Nephron (organoid): ENCODE data around the gene THADA.
A peak's percentile ranks its signal among the peaks of the same experiment; 100 is the strongest.
"Not testable (repeated sequence)": the region's sequence is repeated elsewhere in the genome, so short reads cannot be mapped to it uniquely, and the experiment has no call there.

Source experiments
- H3K27ac Mint-ChIP-seq, 3 experiments: 2 replicates each; pipeline ENCODE4 v1.8.0; 2020; ENCODE audit warnings: mixed read lengths in 3 of 3, mild to moderate bottlenecking in 2 of 3, moderate library complexity in 1 of 3
- H3K27me3 Mint-ChIP-seq: 2 replicates; pipeline ENCODE4 v1.8.0; 2021; ENCODE audit warnings: low read depth, mild to moderate bottlenecking, moderate library complexity, mixed read lengths
- H3K36me3 Mint-ChIP-seq: 2 replicates; pipeline ENCODE4 v1.8.0; 2020; ENCODE audit warnings: low read depth, mixed read lengths
- H3K4me1 Mint-ChIP-seq: 2 replicates; pipeline ENCODE4 v1.8.0; 2020; ENCODE audit warnings: mixed read lengths
- H3K4me3 Mint-ChIP-seq, 3 experiments: 2 replicates each; pipeline ENCODE4 v1.8.0; 2020; ENCODE audit warnings: mild to moderate bottlenecking in 3 of 3, mixed read lengths in 3 of 3, moderate library complexity in 2 of 3
- H3K9me3 Mint-ChIP-seq: 2 replicates; pipeline ENCODE4 v1.8.0; 2020; ENCODE audit warnings: mixed read lengths
- TF ChIP-seq, protein P1 (sequence below), 3 experiments: fragments of 200-600 bp; sonication (generic); IDR thresholded peaks; one replicate each; pipeline ENCODE4 v1.5.0; 2021; ENCODE audit warnings: antibody characterized with exemption in 3 of 3; ENCODE audit not compliant: unreplicated experiment in 3 of 3

Gene THADA

DNA sequence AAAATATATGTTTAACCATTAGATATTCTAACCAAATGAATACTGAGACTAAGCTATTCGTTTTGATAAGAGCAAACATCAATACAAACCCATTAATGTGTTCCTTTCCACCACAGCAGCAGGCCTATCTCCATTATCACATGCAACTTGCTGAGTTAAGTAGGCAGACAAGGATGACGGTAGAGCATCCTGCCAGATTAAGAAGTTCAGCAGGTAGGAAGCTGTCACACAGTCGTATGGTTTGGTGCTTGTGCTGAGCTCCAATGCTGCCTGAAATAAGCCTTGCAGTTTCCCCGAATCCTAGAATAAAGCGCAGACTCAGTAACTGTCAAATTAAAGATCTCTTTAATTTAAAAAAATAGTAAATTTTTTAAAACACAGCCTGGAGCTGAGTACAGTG is 39.6 kb downstream of the THADA start:
- TF ChIP-seq, protein P1, sequence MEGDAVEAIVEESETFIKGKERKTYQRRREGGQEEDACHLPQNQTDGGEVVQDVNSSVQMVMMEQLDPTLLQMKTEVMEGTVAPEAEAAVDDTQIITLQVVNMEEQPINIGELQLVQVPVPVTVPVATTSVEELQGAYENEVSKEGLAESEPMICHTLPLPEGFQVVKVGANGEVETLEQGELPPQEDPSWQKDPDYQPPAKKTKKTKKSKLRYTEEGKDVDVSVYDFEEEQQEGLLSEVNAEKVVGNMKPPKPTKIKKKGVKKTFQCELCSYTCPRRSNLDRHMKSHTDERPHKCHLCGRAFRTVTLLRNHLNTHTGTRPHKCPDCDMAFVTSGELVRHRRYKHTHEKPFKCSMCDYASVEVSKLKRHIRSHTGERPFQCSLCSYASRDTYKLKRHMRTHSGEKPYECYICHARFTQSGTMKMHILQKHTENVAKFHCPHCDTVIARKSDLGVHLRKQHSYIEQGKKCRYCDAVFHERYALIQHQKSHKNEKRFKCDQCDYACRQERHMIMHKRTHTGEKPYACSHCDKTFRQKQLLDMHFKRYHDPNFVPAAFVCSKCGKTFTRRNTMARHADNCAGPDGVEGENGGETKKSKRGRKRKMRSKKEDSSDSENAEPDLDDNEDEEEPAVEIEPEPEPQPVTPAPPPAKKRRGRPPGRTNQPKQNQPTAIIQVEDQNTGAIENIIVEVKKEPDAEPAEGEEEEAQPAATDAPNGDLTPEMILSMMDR (IDR thresholded peaks at IDR 0.05; ENCODE audit: unreplicated experiment in 3 of 3) = no peak
- no peaks in the 10 kb centered on the region for H3K9me3 Mint-ChIP-seq
- no peaks in the 10 kb centered on the region for H3K4me1 Mint-ChIP-seq
- peaks cover 44% of the 10 kb centered on the region for H3K36me3 Mint-ChIP-seq
- no peak overlapping the region for H3K4me3 Mint-ChIP-seq
- H3K27me3 Mint-ChIP-seq = no peaks in the 10 kb centered on the region
- no peak overlapping the region for H3K27ac Mint-ChIP-seq

DNA sequence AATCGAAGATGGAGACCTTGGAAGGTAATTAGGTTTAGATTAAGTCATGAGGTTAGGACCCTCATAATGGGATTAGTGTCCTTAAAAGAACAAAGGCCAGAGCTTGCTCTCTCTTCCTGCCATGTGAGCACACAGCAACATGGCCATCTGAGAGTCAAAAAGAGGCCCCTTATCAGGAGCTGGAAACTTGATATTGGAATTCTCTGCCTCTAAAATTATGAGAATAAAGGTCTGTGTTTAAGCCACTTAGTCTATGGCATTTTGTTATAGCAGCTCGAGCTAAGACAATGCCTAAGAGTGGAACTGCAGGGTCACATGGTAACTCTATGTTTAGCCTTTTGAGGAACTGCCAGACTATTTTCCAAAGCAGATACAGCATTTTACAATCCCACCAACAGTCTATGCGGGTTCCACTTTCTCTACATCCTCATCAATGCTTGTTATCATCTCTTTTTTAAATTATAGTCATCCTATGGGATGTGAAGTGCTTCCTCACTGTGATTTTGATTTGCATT is 42.4 kb downstream of the THADA start:
- Mint-ChIP-seq H3K27me3 (no peaks in the 10 kb centered on the region), H3K4me3 (no peak overlapping the region), H3K4me1 (no peaks in the 10 kb centered on the region), H3K36me3 (peaks cover 68% of the 10 kb centered on the region), H3K27ac (no peak overlapping the region), H3K9me3 (peaks cover 8% of the 10 kb centered on the region)
- TF ChIP-seq, protein P1 (IDR thresholded peaks at IDR 0.05; ENCODE audit: unreplicated experiment in 3 of 3) = no peak

- no peak overlapping the region for H3K4me3 Mint-ChIP-seq
- no peaks in the 10 kb centered on the region for H3K27me3 Mint-ChIP-seq
- peaks cover 11% of the 10 kb centered on the region for H3K9me3 Mint-ChIP-seq
- no peaks in the 10 kb centered on the region for H3K4me1 Mint-ChIP-seq
- peak overlapping the region; percentile 57 to 78 (median 59) for H3K27ac Mint-ChIP-seq
- TF ChIP-seq, protein P1 (IDR thresholded peaks at IDR 0.05; ENCODE audit: unreplicated experiment in 3 of 3) = no peak
- H3K36me3 Mint-ChIP-seq = peaks cover 74% of the 10 kb centered on the region
Measured at GRCh38 chr2:43551990-43552389, 43.8 kb downstream of the THADA start.

DNA sequence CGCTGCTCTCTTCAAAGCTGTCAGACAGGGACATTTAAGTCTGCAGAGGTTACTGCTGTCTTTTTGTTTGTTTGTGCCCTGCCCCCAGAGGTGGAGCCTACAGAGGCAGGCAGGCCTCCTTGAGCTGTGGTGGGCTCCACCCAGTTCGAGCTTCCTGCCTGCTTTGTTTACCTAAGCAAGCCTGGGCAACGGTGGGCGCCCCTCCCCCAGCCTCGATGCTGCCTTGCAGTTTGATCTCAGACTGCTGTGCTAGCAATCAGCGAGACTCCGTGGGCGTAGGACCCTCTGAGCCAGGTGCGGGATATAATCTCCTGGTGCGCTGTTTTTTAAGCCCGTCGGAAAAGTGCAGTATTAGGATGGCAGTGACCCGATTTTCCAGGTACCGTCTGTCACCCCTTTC is 47.5 kb downstream of the THADA start:
- H3K4me3 Mint-ChIP-seq, H3K4me1 Mint-ChIP-seq, H3K27me3 Mint-ChIP-seq, H3K27ac Mint-ChIP-seq: not testable (repeated sequence)
- Mint-ChIP-seq H3K36me3 (peaks cover 68% of the 10 kb centered on the region), H3K9me3 (peaks cover 13% of the 10 kb centered on the region)

GRCh38 chr2:43542285-43542933 is 53.4 kb downstream of the THADA start:
- peaks cover 2% of the 10 kb centered on the region for H3K9me3 Mint-ChIP-seq
- peaks cover 7% of the 10 kb centered on the region for H3K4me1 Mint-ChIP-seq
- no peak overlapping the region for H3K27ac Mint-ChIP-seq
- no peak overlapping the region for H3K4me3 Mint-ChIP-seq
- peaks cover 17% of the 10 kb centered on the region for H3K36me3 Mint-ChIP-seq
- no peaks in the 10 kb centered on the region for H3K27me3 Mint-ChIP-seq
- TF ChIP-seq, protein P1 (IDR thresholded peaks at IDR 0.05; ENCODE audit: unreplicated experiment in 3 of 3) = peak; percentile 50 to 72 (median 58)

DNA sequence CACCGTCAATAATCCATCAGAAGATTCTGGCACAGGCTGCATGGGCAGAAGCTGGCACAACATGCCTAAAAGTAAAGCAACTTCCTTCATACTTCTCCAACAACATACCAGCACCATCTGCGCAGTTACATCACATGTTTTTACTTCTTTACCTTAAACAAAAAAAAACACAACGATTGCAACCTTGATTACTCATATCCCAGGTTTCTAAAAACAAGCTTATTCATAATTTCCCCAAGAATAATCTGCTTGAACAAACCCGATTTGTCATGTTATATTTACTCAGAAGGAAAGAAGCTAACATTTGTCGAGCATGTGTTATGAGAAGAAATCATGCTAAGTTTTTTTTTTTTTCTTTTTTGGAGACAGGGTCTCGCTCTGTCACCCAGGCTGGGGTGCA is 54.7 kb downstream of the THADA start:
- Mint-ChIP-seq H3K4me1 (peaks cover 7% of the 10 kb centered on the region), H3K9me3 (peaks cover 2% of the 10 kb centered on the region), H3K27ac (no peak overlapping the region), H3K27me3 (no peaks in the 10 kb centered on the region), H3K36me3 (peaks cover 13% of the 10 kb centered on the region), H3K4me3 (no peak overlapping the region)
- TF ChIP-seq, protein P1 (IDR thresholded peaks at IDR 0.05; ENCODE audit: unreplicated experiment in 3 of 3) = no peak
